GM10266 (cell line): ENCODE data around the gene ASIC2.

Experiments used
- DNase-seq: peaks from one replicate; pipeline ENCODE4 v3.0.0; 2012; ENCODE audit errors: extremely low spot score
- CTCF ChIP-seq: IDR thresholded peaks from 2 replicates; pipeline ENCODE4 v1.5.1; 2012; ENCODE audit warnings: mild to moderate bottlenecking, low read depth; ENCODE audit not compliant: control insufficient read depth, insufficient read depth; ENCODE audit errors: missing control alignments

The ASIC2 gene

GRCh38 chr17:33012522-33013033 lies 280.5 kb downstream of the ASIC2 start:
- no peak for DNase-seq
- no peak for TF ChIP-seq CTCF

- TF ChIP-seq CTCF = no peak
Observed at GRCh38 chr17:33009636-33010035, 283.5 kb downstream of the ASIC2 start.

GRCh38 chr17:33007186-33007585 lies 285.9 kb downstream of the ASIC2 start:
- no peak for TF ChIP-seq CTCF
- DNase-seq = no peak

More at GRCh38 chr17:33009636-33010035, 283.5 kb downstream of the ASIC2 start:
- DNase-seq = no peak

- no peak for TF ChIP-seq CTCF
Observed at GRCh38 chr17:33002246-33002645, 290.8 kb downstream of the ASIC2 start.

GRCh38 chr17:32998887-32999228 lies 294.2 kb downstream of the ASIC2 start:
- TF ChIP-seq CTCF = no peak
- no peak for DNase-seq

More at GRCh38 chr17:33002246-33002645, 290.8 kb downstream of the ASIC2 start:
- DNase-seq = no peak

- peak; percentile 84 for TF ChIP-seq CTCF
- peak; percentile 75 for DNase-seq
Observed at GRCh38 chr17:32998111-32998886, 294.8 kb downstream of the ASIC2 start.

GRCh38 chr17:32995416-32996045 lies 297.6 kb downstream of the ASIC2 start:
- DNase-seq = no peak
- no peak for TF ChIP-seq CTCF
